BJ (cell line): Measurements from ENCODE around the gene GRN. TPM values are rescaled to one million over a fixed set of nuclear protein-coding genes. Genes with fewer than 3 reads are reported as not detected.

ENCODE experiments used
- CTCF ChIA-PET: fragments of 350-600 bp; formaldehyde crosslinking; extraction: SDS; loops from one replicate; lab custom pipeline; 2021; ENCODE audit warnings: antibody characterized with exemption, inconsistent platforms; lab: Yijun Ruan, JAX
- POLR2A ChIA-PET: fragments of 300-600 bp; sonication (Branson Sonifier 250); formaldehyde crosslinking; extraction: SDS; loops from one replicate; lab custom pipeline; 2021; ENCODE audit warnings: antibody characterized with exemption; lab: Charles Lee
- DNase-seq: peaks from one replicate; pipeline ENCODE4 v3.0.0-alpha.2; 2011; ENCODE audit warnings: low read depth
- H3K27me3 ChIP-seq: 2 replicates; pipeline ENCODE4 v1.6.0; 2011; ENCODE audit warnings: low read length; ENCODE audit not compliant: control insufficient read depth, insufficient read depth
- H3K36me3 ChIP-seq: 2 replicates; pipeline ENCODE4 v1.5.1; 2011; ENCODE audit warnings: low read length; ENCODE audit not compliant: control insufficient read depth, insufficient read depth
- H3K4me3 ChIP-seq: 2 replicates; pipeline ENCODE4 v1.5.1; 2011; ENCODE audit warnings: low read depth, mild to moderate bottlenecking, control low read depth, low read length
- CTCF ChIP-seq: IDR thresholded peaks from 2 replicates; pipeline ENCODE4 v1.5.1; 2011; ENCODE audit warnings: low read depth, mild to moderate bottlenecking, control low read depth, inconsistent platforms, low read length, moderate library complexity; ENCODE audit not compliant: insufficient read depth
- polyA plus RNA-seq: library from polyadenylated mRNA; depleted of rRNA; stranded (reverse); fragments of >200 nt; gene quantifications from 2 replicates; pipeline ENCODE4 v1.2.3, GENCODE V29; 2011

GRN gene
- polyA plus RNA-seq, 1 experiment = 581 TPM

- ChIA-PET CTCF (interaction anchor here (1.0 to 1.4 kb wide), 3 partner anchors 20 to 53 kb away, joined by 3 read pairs; no protein-coding TSS in a partner anchor), POLR2A (no interaction called here)
These were observed 33.4 kb upstream of the GRN start for GRCh38 chr17:44311562-44312181.

GRCh38 chr17:44312396-44313104 lies 32.6 kb upstream of the GRN start:
- ChIA-PET POLR2A (no interaction called here), CTCF (no interaction called here)
- H3K27me3 ChIP-seq = peaks cover 30% of the 10 kb centered on the region
- DNase-seq = no peak
- H3K36me3 ChIP-seq = no peaks in the 10 kb centered on the region
- TF ChIP-seq CTCF = no peak
- no peak overlapping the region for H3K4me3 ChIP-seq

More at GRCh38 chr17:44311562-44312181, 33.4 kb upstream of the GRN start:
- H3K4me3 ChIP-seq = no peak overlapping the region
- no peak for TF ChIP-seq CTCF
- DNase-seq = no peak
- peaks cover 30% of the 10 kb centered on the region for H3K27me3 ChIP-seq
- no peaks in the 10 kb centered on the region for H3K36me3 ChIP-seq

GRCh38 chr17:44314031-44314430 lies 31.1 kb upstream of the GRN start:
- TF ChIP-seq CTCF = no peak
- no peak for DNase-seq
- no peak overlapping the region for H3K4me3 ChIP-seq
- ChIA-PET POLR2A (no interaction called here), CTCF (interaction anchor here (1.1 to 1.2 kb wide), 2 partner anchors 18 to 104 kb away, joined by 3 read pairs; no protein-coding TSS in a partner anchor)
- peaks cover 30% of the 10 kb centered on the region for H3K27me3 ChIP-seq
- H3K36me3 ChIP-seq = no peaks in the 10 kb centered on the region

- POLR2A ChIA-PET = no interaction called here
- CTCF ChIA-PET = interaction anchor here (1.1 to 1.2 kb wide), 2 partner anchors 17 to 104 kb away, joined by 3 read pairs; no protein-coding TSS in a partner anchor
- no peak for TF ChIP-seq CTCF
- Histone ChIP-seq H3K36me3 (no peaks in the 10 kb centered on the region), H3K27me3 (peaks cover 30% of the 10 kb centered on the region), H3K4me3 (no peak overlapping the region)
- no peak for DNase-seq
These were observed 30.6 kb upstream of the GRN start for GRCh38 chr17:44314524-44314868.

- ChIA-PET POLR2A (no interaction called here), CTCF (interaction anchor here (0.7 to 1.2 kb wide), 3 partner anchors 17 to 105 kb away, joined by 3 read pairs; no protein-coding TSS in a partner anchor)
- no peak for TF ChIP-seq CTCF
- peak overlapping the region; percentile 40 for H3K4me3 ChIP-seq
- DNase-seq = no peak
- H3K27me3 ChIP-seq = peaks cover 30% of the 10 kb centered on the region
- peaks cover 4% of the 10 kb centered on the region; the same call in 1 of the 2 replicates for H3K36me3 ChIP-seq
These were observed 30.0 kb upstream of the GRN start for GRCh38 chr17:44314869-44315661.
